ENCODE data around the gene PTPRK.

PTPRK gene

DNA sequence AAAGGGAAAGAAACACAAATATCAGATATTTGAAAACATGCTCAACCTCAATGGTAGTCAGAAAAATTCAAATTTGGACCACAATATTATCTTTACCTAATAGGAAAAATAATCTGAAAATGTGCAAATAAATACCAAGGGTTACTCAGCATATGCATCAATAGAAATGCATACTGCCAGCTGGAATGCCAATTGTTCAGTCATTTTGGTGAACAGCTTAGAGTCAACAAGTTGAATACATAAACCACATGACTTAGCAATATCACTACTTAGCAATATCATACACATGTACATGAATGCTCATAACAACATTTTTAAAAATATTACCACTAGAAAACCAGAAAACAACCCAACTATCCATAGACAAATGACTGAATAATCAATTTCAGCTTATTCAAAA is 212.7 kb downstream of the PTPRK start:
- Histone ChIP-seq H3K4ac (ENCODE audit: low read depth, low read length) (no peak overlapping the region), H3K18ac (ENCODE audit: low read length) (no peak overlapping the region), H4K8ac (ENCODE audit: low read depth, low read length) (no peak overlapping the region), H3K9ac (ENCODE audit: low read length) (no peak overlapping the region), H2AK5ac (ENCODE audit: low read length) (no peak overlapping the region), H3K23ac (ENCODE audit: low read length) (no peak overlapping the region), H3K4me1 (ENCODE audit: control insufficient read depth, low read depth, low read length) (peaks cover 7% of the 10 kb centered on the region), H3K27me3 (ENCODE audit: insufficient read depth, low read length, poor library complexity) (no peaks in the 10 kb centered on the region), H3K79me2 (ENCODE audit: control insufficient read depth, insufficient read depth, low read length) (peaks cover 2% of the 10 kb centered on the region), H3K4me3 (ENCODE audit: low read length) (no peak overlapping the region), H2BK15ac (replicated peaks; ENCODE audit: low read depth) (no peak overlapping the region), H4K5ac (ENCODE audit: low read length) (no peak overlapping the region), H3K56ac (ENCODE audit: low read length) (no peak overlapping the region), H3K4me2 (ENCODE audit: low read length) (no peak overlapping the region), H3K79me1 (ENCODE audit: low read length) (peaks cover 6% of the 10 kb centered on the region), H3K36me3 (ENCODE audit: control insufficient read depth, insufficient read depth, low read length) (no peaks in the 10 kb centered on the region), H2BK120ac (ENCODE audit: low read depth, low read length) (no peak overlapping the region), H3K27ac (ENCODE audit: low read depth, low read length) (no peak overlapping the region), H2BK5ac (ENCODE audit: low read length) (no peak overlapping the region)
- DNase-seq: no peak

GRCh38 chr6:128305976-128306375 is 214.4 kb downstream of the PTPRK start:
- peaks cover 2% of the 10 kb centered on the region for H3K79me2 ChIP-seq (ENCODE audit: control insufficient read depth, insufficient read depth, low read length)

DNA sequence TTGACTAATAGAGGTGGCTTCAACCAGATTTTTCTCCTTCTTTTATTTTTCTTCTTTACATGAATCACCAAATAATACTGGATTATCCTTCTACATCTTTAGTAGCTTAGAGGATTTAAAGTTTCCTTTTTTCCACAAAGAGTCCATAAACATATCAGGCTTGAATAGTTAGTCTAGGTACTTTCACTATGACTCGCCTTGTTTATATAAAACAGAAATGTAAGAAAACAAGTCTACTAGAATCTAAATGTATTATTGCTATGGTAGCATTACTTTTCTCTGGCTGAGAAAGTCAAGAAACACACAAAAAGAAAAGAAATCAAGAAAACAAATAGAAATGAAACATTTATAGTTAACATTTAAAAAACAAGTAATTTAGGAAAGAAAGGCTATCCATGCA is 215.2 kb downstream of the PTPRK start:
- Histone ChIP-seq H3K4me3 (ENCODE audit: low read length) (no peak overlapping the region), H4K5ac (ENCODE audit: low read length) (no peak overlapping the region), H3K27me3 (ENCODE audit: insufficient read depth, low read length, poor library complexity) (no peaks in the 10 kb centered on the region), H2AK5ac (ENCODE audit: low read length) (no peak overlapping the region), H3K79me1 (ENCODE audit: low read length) (peaks cover 7% of the 10 kb centered on the region), H3K4me2 (ENCODE audit: low read length) (no peak overlapping the region), H3K4me1 (ENCODE audit: control insufficient read depth, low read depth, low read length) (peaks cover 2% of the 10 kb centered on the region), H3K56ac (ENCODE audit: low read length) (no peak overlapping the region), H3K27ac (ENCODE audit: low read depth, low read length) (no peak overlapping the region), H3K36me3 (ENCODE audit: control insufficient read depth, insufficient read depth, low read length) (no peaks in the 10 kb centered on the region), H2BK5ac (ENCODE audit: low read length) (no peak overlapping the region), H3K4ac (ENCODE audit: low read depth, low read length) (no peak overlapping the region), H4K8ac (ENCODE audit: low read depth, low read length) (no peak overlapping the region), H2BK120ac (ENCODE audit: low read depth, low read length) (no peak overlapping the region), H3K9ac (ENCODE audit: low read length) (no peak overlapping the region), H2BK15ac (replicated peaks; ENCODE audit: low read depth) (no peak overlapping the region), H3K79me2 (ENCODE audit: control insufficient read depth, insufficient read depth, low read length) (peaks cover 2% of the 10 kb centered on the region), H3K23ac (ENCODE audit: low read length) (no peak overlapping the region), H3K18ac (ENCODE audit: low read length) (no peak overlapping the region)
- WGBS (ENCODE audit: extremely low coverage, insufficient coverage, low lambda C conversion rate): no CpG with 5 or more reads among the region's 1 CpG
- DNase-seq: no peak

More at GRCh38 chr6:128305976-128306375, 214.4 kb downstream of the PTPRK start:
- H3K4me1 ChIP-seq (ENCODE audit: control insufficient read depth, low read depth, low read length): peaks cover 7% of the 10 kb centered on the region
- no peaks in the 10 kb centered on the region for H3K27me3 ChIP-seq (ENCODE audit: insufficient read depth, low read length, poor library complexity)
- no peak overlapping the region for H3K9ac ChIP-seq (ENCODE audit: low read length)
- H3K4me2 ChIP-seq (ENCODE audit: low read length): no peak overlapping the region
- H3K27ac ChIP-seq (ENCODE audit: low read depth, low read length): no peak overlapping the region
- no peak for DNase-seq
- no peak overlapping the region for H4K5ac ChIP-seq (ENCODE audit: low read length)
- no peak overlapping the region for H3K4me3 ChIP-seq (ENCODE audit: low read length)
- no peak overlapping the region for H3K18ac ChIP-seq (ENCODE audit: low read length)
- H3K36me3 ChIP-seq (ENCODE audit: control insufficient read depth, insufficient read depth, low read length): no peaks in the 10 kb centered on the region
- H2BK120ac ChIP-seq (ENCODE audit: low read depth, low read length): no peak overlapping the region
- H2BK15ac ChIP-seq (replicated peaks; ENCODE audit: low read depth): no peak overlapping the region
- H2AK5ac ChIP-seq (ENCODE audit: low read length): no peak overlapping the region
- H3K56ac ChIP-seq (ENCODE audit: low read length): no peak overlapping the region
- H4K8ac ChIP-seq (ENCODE audit: low read depth, low read length): no peak overlapping the region
- H3K4ac ChIP-seq (ENCODE audit: low read depth, low read length): no peak overlapping the region
- H3K23ac ChIP-seq (ENCODE audit: low read length): no peak overlapping the region
- no CpG with 5 or more reads among the region's 2 CpGs for WGBS (ENCODE audit: extremely low coverage, insufficient coverage, low lambda C conversion rate)
- H3K79me1 ChIP-seq (ENCODE audit: low read length): peaks cover 7% of the 10 kb centered on the region
- no peak overlapping the region for H2BK5ac ChIP-seq (ENCODE audit: low read length)

- Histone ChIP-seq H3K56ac (ENCODE audit: low read length) (no peak overlapping the region), H3K36me3 (ENCODE audit: control insufficient read depth, insufficient read depth, low read length) (no peaks in the 10 kb centered on the region), H2BK5ac (ENCODE audit: low read length) (no peak overlapping the region), H2BK120ac (ENCODE audit: low read depth, low read length) (no peak overlapping the region), H3K4ac (ENCODE audit: low read depth, low read length) (no peak overlapping the region), H3K4me1 (ENCODE audit: control insufficient read depth, low read depth, low read length) (no peaks in the 10 kb centered on the region), H3K4me3 (ENCODE audit: low read length) (no peak overlapping the region), H3K27ac (ENCODE audit: low read depth, low read length) (no peak overlapping the region), H3K23ac (ENCODE audit: low read length) (no peak overlapping the region), H2AK5ac (ENCODE audit: low read length) (no peak overlapping the region), H3K27me3 (ENCODE audit: insufficient read depth, low read length, poor library complexity) (no peaks in the 10 kb centered on the region), H3K79me1 (ENCODE audit: low read length) (peaks cover 5% of the 10 kb centered on the region), H3K4me2 (ENCODE audit: low read length) (no peak overlapping the region), H3K9ac (ENCODE audit: low read length) (no peak overlapping the region), H4K8ac (ENCODE audit: low read depth, low read length) (no peak overlapping the region), H2BK15ac (replicated peaks; ENCODE audit: low read depth) (no peak overlapping the region), H3K79me2 (ENCODE audit: control insufficient read depth, insufficient read depth, low read length) (peaks cover 2% of the 10 kb centered on the region), H4K5ac (ENCODE audit: low read length) (no peak overlapping the region), H3K18ac (ENCODE audit: low read length) (no peak overlapping the region)
- no CpG with 5 or more reads among the region's 2 CpGs for WGBS (ENCODE audit: extremely low coverage, insufficient coverage, low lambda C conversion rate)
- no peak for DNase-seq
These were observed 216.5 kb downstream of the PTPRK start for GRCh38 chr6:128303870-128304269.

DNA sequence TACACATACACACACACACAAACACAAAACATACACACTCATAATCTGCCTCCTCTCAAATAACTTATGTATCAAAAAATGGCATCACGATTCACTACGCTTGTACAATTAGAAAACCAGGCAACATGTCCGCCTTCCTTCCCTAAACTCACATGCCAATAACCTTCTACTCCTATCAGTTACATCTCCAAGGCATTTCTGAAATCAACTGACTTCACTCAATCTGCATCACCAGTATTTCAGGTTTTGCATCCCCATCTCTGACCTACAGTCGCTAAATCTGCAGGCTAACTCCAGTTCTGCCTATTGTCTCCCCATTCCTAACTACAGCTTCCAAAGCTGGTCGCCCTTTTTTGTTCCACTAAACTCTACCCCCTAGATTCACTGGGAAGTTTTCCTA is 217.5 kb downstream of the PTPRK start:
- H3K79me2 ChIP-seq (ENCODE audit: control insufficient read depth, insufficient read depth, low read length): peaks cover 2% of the 10 kb centered on the region
- no peaks in the 10 kb centered on the region for H3K4me1 ChIP-seq (ENCODE audit: control insufficient read depth, low read depth, low read length)
- DNase-seq: no peak
- H4K8ac ChIP-seq (ENCODE audit: low read depth, low read length): no peak overlapping the region
- WGBS (ENCODE audit: extremely low coverage, insufficient coverage, low lambda C conversion rate): no CpG with 5 or more reads among the region's 5 CpGs
- no peak overlapping the region for H3K23ac ChIP-seq (ENCODE audit: low read length)
- no peak overlapping the region for H3K4me2 ChIP-seq (ENCODE audit: low read length)
- peaks cover 2% of the 10 kb centered on the region for H3K79me1 ChIP-seq (ENCODE audit: low read length)
- H2BK120ac ChIP-seq (ENCODE audit: low read depth, low read length): no peak overlapping the region
- no peak overlapping the region for H3K18ac ChIP-seq (ENCODE audit: low read length)
- H3K36me3 ChIP-seq (ENCODE audit: control insufficient read depth, insufficient read depth, low read length): no peaks in the 10 kb centered on the region
- no peak overlapping the region for H2AK5ac ChIP-seq (ENCODE audit: low read length)
- H2BK15ac ChIP-seq (replicated peaks; ENCODE audit: low read depth): no peak overlapping the region
- H3K56ac ChIP-seq (ENCODE audit: low read length): no peak overlapping the region
- H3K27ac ChIP-seq (ENCODE audit: low read depth, low read length): no peak overlapping the region
- no peaks in the 10 kb centered on the region for H3K27me3 ChIP-seq (ENCODE audit: insufficient read depth, low read length, poor library complexity)
- no peak overlapping the region for H3K9ac ChIP-seq (ENCODE audit: low read length)
- H3K4me3 ChIP-seq (ENCODE audit: low read length): no peak overlapping the region
- no peak overlapping the region for H2BK5ac ChIP-seq (ENCODE audit: low read length)
- no peak overlapping the region for H3K4ac ChIP-seq (ENCODE audit: low read depth, low read length)
- H4K5ac ChIP-seq (ENCODE audit: low read length): no peak overlapping the region

DNA sequence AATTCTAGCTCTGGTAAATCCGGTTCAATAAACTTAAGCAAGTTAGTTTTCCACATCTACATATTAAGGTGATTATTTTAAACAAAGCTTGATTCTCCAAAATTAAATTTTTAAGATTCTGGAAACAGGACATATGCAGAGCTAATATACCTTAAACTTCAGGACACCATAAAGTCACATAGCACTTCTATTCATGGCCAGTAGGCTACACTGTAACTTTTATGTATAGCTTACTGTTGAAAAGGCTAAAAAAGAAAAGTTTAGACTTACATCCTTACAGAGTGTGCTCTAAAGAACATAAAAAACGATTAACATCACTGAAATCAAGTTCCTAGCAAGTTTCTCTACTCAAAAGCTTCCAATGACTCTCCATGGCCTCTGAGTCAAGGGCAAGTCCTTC is 224.7 kb downstream of the PTPRK start:
- no peak overlapping the region for H3K9ac ChIP-seq (ENCODE audit: low read length)
- H3K27me3 ChIP-seq (ENCODE audit: insufficient read depth, low read length, poor library complexity): no peaks in the 10 kb centered on the region
- H2BK5ac ChIP-seq (ENCODE audit: low read length): no peak overlapping the region
- no peak for DNase-seq
- H3K18ac ChIP-seq (ENCODE audit: low read length): no peak overlapping the region
- no peaks in the 10 kb centered on the region for H3K36me3 ChIP-seq (ENCODE audit: control insufficient read depth, insufficient read depth, low read length)
- no peak overlapping the region for H3K23ac ChIP-seq (ENCODE audit: low read length)
- H3K56ac ChIP-seq (ENCODE audit: low read length): no peak overlapping the region
- no peak overlapping the region for H4K8ac ChIP-seq (ENCODE audit: low read depth, low read length)
- no CpG with 5 or more reads among the region's 2 CpGs for WGBS (ENCODE audit: extremely low coverage, insufficient coverage, low lambda C conversion rate)
- H3K4me2 ChIP-seq (ENCODE audit: low read length): no peak overlapping the region
- no peak overlapping the region for H2BK15ac ChIP-seq (replicated peaks; ENCODE audit: low read depth)
- H3K79me1 ChIP-seq (ENCODE audit: low read length): no peaks in the 10 kb centered on the region
- H2AK5ac ChIP-seq (ENCODE audit: low read length): no peak overlapping the region
- H4K5ac ChIP-seq (ENCODE audit: low read length): no peak overlapping the region
- no peak overlapping the region for H3K4ac ChIP-seq (ENCODE audit: low read depth, low read length)
- no peaks in the 10 kb centered on the region for H3K4me1 ChIP-seq (ENCODE audit: control insufficient read depth, low read depth, low read length)
- H3K27ac ChIP-seq (ENCODE audit: low read depth, low read length): no peak overlapping the region
- no peak overlapping the region for H2BK120ac ChIP-seq (ENCODE audit: low read depth, low read length)
- no peaks in the 10 kb centered on the region for H3K79me2 ChIP-seq (ENCODE audit: control insufficient read depth, insufficient read depth, low read length)
- H3K4me3 ChIP-seq (ENCODE audit: low read length): no peak overlapping the region

Measured in mesendoderm (in vitro differentiated cells).